Measurements from ENCODE around the gene MFSD1. TPM values are rescaled to one million over a fixed set of nuclear protein-coding genes. Genes with fewer than 3 reads are reported as not detected.

The MFSD1 gene
- 41.7 to 47.8 TPM (median 43.0 TPM) in 5 replicates for total RNA-seq (2022; extraction: Qiagen RNA extraction)

GRCh38 chr3:158801696-158802408, at the start of gene MFSD1:
MFSD1 (plus strand) TSS chr3:158802054; CDS start chr3:158802153, 99 bp downstream.

Other genes with a start within 250 kb of the MFSD1 start
- 22.4 to 30.6 TPM (median 24.6 TPM) in 5 replicates for gene MLF1, start 230.9 kb upstream of the MFSD1 start, total RNA-seq (2022; extraction: Qiagen RNA extraction)
- gene GFM1, start 157.5 kb upstream of the MFSD1 start, total RNA-seq (2022; extraction: Qiagen RNA extraction): 37.2 to 51.9 TPM (median 45.0 TPM) in 5 replicates
- gene LXN, start 129.4 kb upstream of the MFSD1 start, total RNA-seq (2022; extraction: Qiagen RNA extraction): 48.3 to 59.8 TPM (median 53.1 TPM) in 5 replicates
- gene RARRES1, start 69.6 kb upstream of the MFSD1 start, total RNA-seq (2022; extraction: Qiagen RNA extraction): 7.3 to 12.3 TPM (median 8.8 TPM) in 5 replicates